AG10803 (cell line): ENCODE results near the gene TMEM213.
A peak's percentile ranks its signal among the peaks of the same experiment; 100 is the strongest.

ENCODE experiments used
- DNase-seq: peaks from one replicate; pipeline ENCODE4 v3.0.0; 2010; ENCODE audit warnings: low read depth
- H3K4me3 ChIP-seq: 2 replicates; pipeline ENCODE4 v1.5.1; 2011; ENCODE audit warnings: mild to moderate bottlenecking, low read length, control low read depth
- TF ChIP-seq, protein P1 (sequence below): conservative IDR thresholded peaks from 2 replicates; pipeline ENCODE4 v1.5.1; 2011; ENCODE audit warnings: mild to moderate bottlenecking, low read length, control low read depth, inconsistent platforms

Gene TMEM213

DNA sequence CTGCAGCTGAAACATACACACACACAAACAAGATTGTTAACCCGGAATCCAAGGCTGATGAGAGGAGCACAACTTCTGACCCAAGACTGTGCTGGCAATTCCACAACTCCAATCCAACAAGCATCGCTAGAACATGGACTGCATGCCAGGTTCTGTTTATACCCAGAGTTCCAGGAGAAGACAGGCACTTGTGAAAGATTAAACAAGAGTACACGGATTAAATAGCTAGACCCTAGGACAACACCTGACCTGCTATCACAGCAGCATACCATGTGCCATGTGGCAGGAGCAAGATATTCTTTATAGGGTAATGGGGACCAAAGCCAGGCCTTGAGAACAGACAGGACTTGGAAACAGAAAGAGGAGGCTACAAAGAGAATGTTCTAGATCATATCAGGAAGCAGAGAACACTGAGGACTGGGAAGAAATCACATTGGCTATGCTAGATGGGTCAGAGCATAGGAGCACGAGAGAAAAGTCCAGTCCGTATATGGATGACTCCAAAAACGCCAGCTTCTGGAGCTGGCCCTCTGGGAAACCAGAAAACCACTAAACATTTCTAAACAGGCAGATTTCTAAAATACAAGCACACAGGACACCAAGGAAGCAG, 83.9 kb downstream of the TMEM213 start:
- no peak overlapping the region for H3K4me3 ChIP-seq
- no peak for DNase-seq
- TF ChIP-seq, protein P1, sequence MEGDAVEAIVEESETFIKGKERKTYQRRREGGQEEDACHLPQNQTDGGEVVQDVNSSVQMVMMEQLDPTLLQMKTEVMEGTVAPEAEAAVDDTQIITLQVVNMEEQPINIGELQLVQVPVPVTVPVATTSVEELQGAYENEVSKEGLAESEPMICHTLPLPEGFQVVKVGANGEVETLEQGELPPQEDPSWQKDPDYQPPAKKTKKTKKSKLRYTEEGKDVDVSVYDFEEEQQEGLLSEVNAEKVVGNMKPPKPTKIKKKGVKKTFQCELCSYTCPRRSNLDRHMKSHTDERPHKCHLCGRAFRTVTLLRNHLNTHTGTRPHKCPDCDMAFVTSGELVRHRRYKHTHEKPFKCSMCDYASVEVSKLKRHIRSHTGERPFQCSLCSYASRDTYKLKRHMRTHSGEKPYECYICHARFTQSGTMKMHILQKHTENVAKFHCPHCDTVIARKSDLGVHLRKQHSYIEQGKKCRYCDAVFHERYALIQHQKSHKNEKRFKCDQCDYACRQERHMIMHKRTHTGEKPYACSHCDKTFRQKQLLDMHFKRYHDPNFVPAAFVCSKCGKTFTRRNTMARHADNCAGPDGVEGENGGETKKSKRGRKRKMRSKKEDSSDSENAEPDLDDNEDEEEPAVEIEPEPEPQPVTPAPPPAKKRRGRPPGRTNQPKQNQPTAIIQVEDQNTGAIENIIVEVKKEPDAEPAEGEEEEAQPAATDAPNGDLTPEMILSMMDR, result no peak

DNA sequence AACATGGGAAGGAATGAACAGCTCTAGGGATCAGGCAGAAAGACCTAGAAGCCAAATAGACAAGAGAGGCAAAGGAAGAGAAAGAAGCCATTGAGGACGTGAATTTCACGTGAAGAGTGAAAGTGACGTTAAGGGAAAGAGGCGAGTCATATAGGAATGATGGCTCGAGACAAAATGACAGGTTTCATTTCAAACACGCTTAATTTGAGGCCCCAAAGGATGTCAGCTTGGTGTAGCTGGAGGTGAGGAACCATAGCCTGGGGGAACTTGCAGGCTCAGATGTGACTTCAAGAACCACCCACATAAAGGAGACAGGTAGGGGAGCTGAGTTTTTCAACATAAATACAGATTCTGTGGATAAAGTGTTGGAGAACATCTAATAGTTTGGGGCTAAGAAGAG, 84.5 kb downstream of the TMEM213 start:
- DNase-seq, result no peak
- TF ChIP-seq, protein P1, result no peak
- no peak overlapping the region for H3K4me3 ChIP-seq

DNA sequence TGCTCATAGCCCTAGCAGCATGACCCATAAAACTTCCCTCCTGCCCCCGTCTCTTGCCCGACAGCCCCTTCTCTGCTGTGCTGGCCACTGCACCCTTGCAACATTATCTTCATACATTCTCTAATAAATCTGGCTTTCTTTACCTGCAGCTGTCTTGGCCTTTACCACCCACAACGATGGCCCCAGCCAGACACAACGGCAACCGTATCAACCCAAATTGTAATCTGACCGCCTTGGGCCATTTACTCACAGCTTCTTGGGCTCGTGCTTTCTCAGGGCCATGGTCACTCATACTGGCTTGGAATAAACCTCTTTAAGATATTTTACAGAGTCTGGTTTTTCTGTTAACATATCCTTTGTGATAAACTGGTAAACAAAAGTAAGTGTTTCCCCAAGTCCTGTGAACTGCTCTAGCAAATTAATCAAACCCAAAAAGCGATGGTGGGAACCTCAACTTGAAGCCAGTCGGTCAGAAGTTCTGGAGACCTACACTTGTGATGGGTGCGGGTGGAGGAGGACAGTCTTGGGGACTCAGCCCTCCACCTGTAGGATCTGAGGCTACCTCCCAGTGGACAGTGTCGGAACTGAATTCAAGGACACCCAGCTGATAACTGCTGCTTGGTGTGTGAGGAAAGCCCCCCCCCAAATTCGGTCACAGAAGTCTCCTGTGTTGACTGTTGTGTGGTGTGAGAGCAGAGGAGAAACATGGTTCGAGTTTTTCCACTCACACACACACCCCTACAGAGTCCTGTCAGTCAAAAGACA, 87.8 kb downstream of the TMEM213 start:
- DNase-seq, result no peak
- TF ChIP-seq, protein P1, result no peak; the same call in 1 of the 2 replicates

DNA sequence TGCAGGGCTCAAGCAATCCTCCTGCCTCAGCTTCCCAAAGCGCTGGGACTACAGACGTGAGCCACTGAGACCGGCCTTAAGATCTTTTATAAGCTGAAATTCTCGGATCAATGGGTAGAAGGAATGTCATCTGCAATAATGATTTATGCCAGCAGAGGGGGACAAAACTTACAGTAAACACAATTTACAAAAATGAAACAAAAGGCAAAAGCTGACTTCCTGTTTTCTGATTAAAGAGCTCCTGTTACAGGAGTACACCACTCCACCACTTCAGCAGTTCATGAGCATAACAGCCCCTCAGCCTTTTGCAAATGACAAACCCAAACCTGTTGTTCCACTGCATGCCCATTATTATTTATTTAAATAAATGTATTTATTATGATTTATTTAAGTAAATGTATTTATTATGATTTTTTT, 88.7 kb downstream of the TMEM213 start:
- TF ChIP-seq, protein P1, result peak; percentile 73
- no peak overlapping the region for H3K4me3 ChIP-seq
- peak; percentile 72 for DNase-seq

More for the DNA sequence above, 87.8 kb downstream of the TMEM213 start:
- no peak overlapping the region for H3K4me3 ChIP-seq

DNA sequence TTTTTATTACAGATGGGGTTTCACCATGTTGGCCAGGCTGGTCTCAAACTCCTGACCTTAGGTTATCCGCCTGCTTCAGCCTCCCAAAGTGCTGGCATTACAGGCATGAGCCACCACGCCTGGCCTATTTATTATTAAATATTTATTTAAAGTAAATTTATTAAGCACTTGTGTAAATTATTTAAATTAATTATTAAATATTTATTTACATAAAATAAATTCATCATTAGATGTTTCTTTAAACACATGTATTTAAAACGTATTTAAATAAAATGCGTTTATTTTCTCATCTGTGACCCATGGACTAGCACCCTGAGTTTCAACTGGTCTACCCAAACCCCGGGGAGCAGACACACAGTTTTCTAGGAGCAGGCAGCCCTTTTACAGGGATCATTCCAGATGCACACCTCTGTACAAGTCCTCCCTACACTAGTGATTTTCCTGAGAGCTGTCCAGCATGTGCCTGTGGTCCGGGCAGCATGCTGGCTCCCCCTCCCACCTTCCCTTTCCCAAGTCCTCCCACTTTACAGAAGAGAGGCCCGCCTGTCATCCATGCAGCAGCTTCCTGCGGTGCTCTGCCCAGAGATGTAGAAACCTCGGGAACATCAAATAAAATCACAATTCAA, 89.4 kb downstream of the TMEM213 start:
- H3K4me3 ChIP-seq, result no peak overlapping the region
- DNase-seq, result no peak
- TF ChIP-seq, protein P1, result no peak
